Upper lobe of left lung (tissue), 6 donors: ENCODE results near the gene PYURF. TPM values are rescaled to one million over a fixed set of nuclear protein-coding genes. Genes with fewer than 3 reads are reported as not detected.

Experiments used
- ATAC-seq, 2 donors: fragments of 200-7000 bp; cut with Tn5 transposase; one replicate each; pipeline ENCODE4 v1.9.1; 2022; ENCODE audit warnings: mild to moderate bottlenecking in 2 of 2, moderate library complexity in 2 of 2; ENCODE audit not compliant: low FRiP score in 2 of 2
- DNase-seq, 2 donors: peaks; one replicate each; pipeline ENCODE4 v3.0.0-alpha.2; 2019 to 2020
- H3K27ac ChIP-seq, 4 donors: fragments of 200-600 bp; sonication (generic); one replicate each; pipeline ENCODE4 v1.5.1; 2016 to 2019
- H3K27me3 ChIP-seq, 4 donors: fragments of 200-600 bp; sonication (generic); one replicate each; pipeline ENCODE4 v1.5.1; 2017 to 2019
- H3K36me3 ChIP-seq, 4 donors: fragments of 200-600 bp; sonication (generic); one replicate each; pipeline ENCODE4 v1.5.1; 2016 to 2019
- H3K4me1 ChIP-seq, 4 donors: fragments of 200-600 bp; sonication (generic); one replicate each; pipeline ENCODE4 v1.5.1; 2018 to 2019
- H3K4me3 ChIP-seq, 4 donors: fragments of 200-600 bp; sonication (generic); one replicate each; pipeline ENCODE4 v1.5.1; 2017 to 2019; ENCODE audit warnings: mild to moderate bottlenecking in 2 of 4, moderate library complexity in 1 of 4
- H3K9me3 ChIP-seq, 4 donors: fragments of 200-600 bp; sonication (generic); one replicate each; pipeline ENCODE4 v1.5.1; 2018 to 2019
- EP300 ChIP-seq, 4 donors: sonication (generic); formaldehyde crosslinking; IDR thresholded peaks; one replicate each; pipeline ENCODE4 v1.5.1; 2017; ENCODE audit warnings: antibody characterized with exemption in 4 of 4, control low read depth in 2 of 4
- POLR2A ChIP-seq, 4 donors: fragments of 450-650 bp; IDR thresholded peaks; one replicate each; pipeline ENCODE4 v1.5.1; 2016 to 2017; ENCODE audit warnings: antibody characterized with exemption in 4 of 4, mild to moderate bottlenecking in 2 of 4
- POLR2AphosphoS5 ChIP-seq, 2 donors: sonication (generic); formaldehyde crosslinking; IDR thresholded peaks; one replicate each; pipeline ENCODE4 v1.5.1; 2017; ENCODE audit warnings: antibody characterized with exemption in 2 of 2
- WGBS, 2 donors: methylation state at CpG; one replicate each; pipeline ENCODE4 v1.1.5; 2017 to 2018; 5-methylcytosine and 5-hydroxymethylcytosine counted together
- total RNA-seq, 6 donors: library from RNA; depleted of rRNA in 4 of 6; stranded (reverse); fragments of >200 nt in 4 of 6; gene quantifications; one replicate each; pipeline versions ENCODE4 v1.1.0 to v1.2.1, GENCODE V29; 2016 to 2021
- TF ChIP-seq, protein P1 (sequence below), 6 experiments: fragments of 450-650 bp in 4 of 6; fragments of 200-600 bp in 2 of 6; sonication (generic) in 2 of 6; IDR thresholded peaks; one replicate each; pipeline ENCODE4 v1.5.1; 2016 to 2019; ENCODE audit warnings: antibody characterized with exemption in 6 of 6
- donor health status: DM: no; HTN: no; CAD: no; lungs with moderate emphysema.
- donor health status: DM: no; HTN: yes; CAD: no; lungs with severe emphysema.

Gene PYURF
- total RNA-seq, 6 donors from 2014 or later = 24.1 to 71.4 (median 62.0) TPM

DNA sequence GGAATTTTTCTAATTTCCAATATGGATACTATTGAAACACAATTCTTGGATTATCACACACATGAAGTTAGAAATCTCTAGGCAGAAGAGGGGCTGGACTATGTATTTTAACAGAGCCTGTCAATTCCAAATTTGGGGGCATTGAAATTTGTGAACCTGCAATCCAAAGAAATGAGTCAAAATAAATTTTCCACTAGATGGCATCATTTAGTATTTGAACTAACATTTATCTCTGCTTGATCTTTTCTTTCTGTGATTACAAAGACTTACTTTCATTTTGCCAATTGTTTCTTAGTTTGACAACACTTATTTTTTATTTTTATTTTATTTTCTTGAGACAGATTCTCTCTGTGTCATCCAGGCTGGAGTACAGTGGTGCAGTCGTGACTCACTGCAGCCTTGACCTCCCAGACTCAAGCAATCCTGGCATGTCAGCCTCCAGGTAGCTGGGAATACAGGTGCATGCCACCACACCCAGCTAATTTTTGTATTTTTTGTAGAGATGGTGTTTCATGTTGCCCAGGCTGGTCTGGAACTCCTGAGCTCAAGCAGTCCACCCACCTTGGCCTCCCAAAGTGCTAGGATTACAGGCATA is 2.7 kb upstream of the PYURF start:
- ATAC-seq = no peak
- no peak for DNase-seq
- H3K4me3 ChIP-seq = no peak overlapping the region
- H3K9me3 ChIP-seq = no peaks in the 10 kb centered on the region
- H3K4me1 ChIP-seq = peaks cover 12 to 32% (median 26%) of the 10 kb centered on the region in 4 donors
- WGBS, 2 donors = 50 to 71% methylated on average over 1 of the region's 1 CpG
- no peaks in the 10 kb centered on the region for H3K27me3 ChIP-seq
- H3K27ac ChIP-seq = no peak overlapping the region
- H3K36me3 ChIP-seq = peaks cover 0 to 5% (median under 1%) of the 10 kb centered on the region in 4 donors
- TF ChIP-seq POLR2A (IDR thresholded peaks at IDR 0.05) = no peak
- no peak for TF ChIP-seq EP300 (IDR thresholded peaks at IDR 0.05)
- TF ChIP-seq, protein P1, sequence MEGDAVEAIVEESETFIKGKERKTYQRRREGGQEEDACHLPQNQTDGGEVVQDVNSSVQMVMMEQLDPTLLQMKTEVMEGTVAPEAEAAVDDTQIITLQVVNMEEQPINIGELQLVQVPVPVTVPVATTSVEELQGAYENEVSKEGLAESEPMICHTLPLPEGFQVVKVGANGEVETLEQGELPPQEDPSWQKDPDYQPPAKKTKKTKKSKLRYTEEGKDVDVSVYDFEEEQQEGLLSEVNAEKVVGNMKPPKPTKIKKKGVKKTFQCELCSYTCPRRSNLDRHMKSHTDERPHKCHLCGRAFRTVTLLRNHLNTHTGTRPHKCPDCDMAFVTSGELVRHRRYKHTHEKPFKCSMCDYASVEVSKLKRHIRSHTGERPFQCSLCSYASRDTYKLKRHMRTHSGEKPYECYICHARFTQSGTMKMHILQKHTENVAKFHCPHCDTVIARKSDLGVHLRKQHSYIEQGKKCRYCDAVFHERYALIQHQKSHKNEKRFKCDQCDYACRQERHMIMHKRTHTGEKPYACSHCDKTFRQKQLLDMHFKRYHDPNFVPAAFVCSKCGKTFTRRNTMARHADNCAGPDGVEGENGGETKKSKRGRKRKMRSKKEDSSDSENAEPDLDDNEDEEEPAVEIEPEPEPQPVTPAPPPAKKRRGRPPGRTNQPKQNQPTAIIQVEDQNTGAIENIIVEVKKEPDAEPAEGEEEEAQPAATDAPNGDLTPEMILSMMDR (IDR thresholded peaks at IDR 0.05) = peak in 3 of 6 experiments; percentile 13 to 27 (median 20)

DNA sequence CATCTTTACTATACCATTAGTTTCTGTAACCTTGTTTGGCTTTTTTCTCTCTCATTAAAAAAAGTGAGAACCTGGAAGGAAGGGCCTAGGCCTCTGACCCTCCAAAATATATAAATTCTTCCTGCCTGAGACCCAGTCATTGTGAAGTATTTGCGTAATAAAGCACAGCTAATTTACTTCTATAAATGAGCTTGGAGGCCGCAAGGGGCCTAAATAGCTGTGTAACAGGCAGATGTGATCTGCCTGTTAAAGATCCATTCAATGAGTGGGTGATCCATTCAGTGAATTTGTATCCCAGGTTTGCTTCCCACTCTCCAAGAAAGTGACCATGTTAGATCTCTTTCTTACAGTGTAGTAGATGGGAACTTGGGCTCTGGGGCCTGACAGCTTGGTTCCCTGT is 595 bp upstream of the PYURF start:
- Histone ChIP-seq H3K27me3 (no peaks in the 10 kb centered on the region), H3K27ac (peak overlapping the region; percentile 84 to 94 (median 90)), H3K36me3 (peaks cover 0 to 23% (median 5%) of the 10 kb centered on the region in 4 donors), H3K4me1 (peaks cover 12 to 34% (median 26%) of the 10 kb centered on the region in 4 donors), H3K4me3 (peak overlapping the region; percentile 25 to 89 (median 80)), H3K9me3 (no peaks in the 10 kb centered on the region)
- 44 to 50% methylated on average over 2 of the region's 2 CpGs for WGBS, 2 donors
- no peak for ATAC-seq
- TF ChIP-seq POLR2AphosphoS5 (IDR thresholded peaks at IDR 0.05) = no peak
- TF ChIP-seq, protein P1 (IDR thresholded peaks at IDR 0.05) = no peak
- DNase-seq = no peak

DNA sequence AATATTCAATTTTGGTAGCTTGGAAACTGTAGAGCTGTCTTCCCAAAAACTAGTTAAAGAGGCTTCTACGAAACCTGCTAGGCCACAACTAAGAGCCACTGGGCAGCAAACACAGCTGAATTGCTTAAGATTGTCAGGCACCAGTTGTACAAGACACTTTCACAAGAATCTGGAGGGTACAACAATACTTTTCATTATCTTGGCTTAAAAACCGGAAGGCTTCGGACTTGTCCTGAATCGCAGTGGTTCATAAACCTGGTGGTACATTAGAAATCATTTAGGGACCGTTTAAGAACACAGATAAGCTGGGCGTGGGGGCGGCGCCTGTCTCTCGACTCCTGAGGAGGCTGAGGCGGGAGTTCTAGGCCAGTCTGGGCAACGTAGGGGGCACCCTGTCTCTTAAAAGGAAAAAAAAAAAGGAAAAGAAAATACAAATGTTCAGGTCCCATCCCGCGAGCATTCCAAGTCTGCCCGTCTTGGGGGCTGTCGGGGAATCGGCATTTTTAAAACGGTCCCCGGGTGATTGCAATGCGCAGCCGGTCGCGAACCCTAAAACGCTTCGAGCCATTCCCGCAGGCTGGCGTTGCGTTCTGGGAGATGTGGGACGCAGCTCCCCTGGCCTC is 763 bp downstream of the PYURF start:
- H3K27ac ChIP-seq = peak overlapping the region; percentile 84 to 94 (median 90)
- 0 to 1% methylated on average over 26 to 28 of the region's 28 CpGs for WGBS, 2 donors
- ATAC-seq = peak in 1 of 2 donors; percentile 69

DNA sequence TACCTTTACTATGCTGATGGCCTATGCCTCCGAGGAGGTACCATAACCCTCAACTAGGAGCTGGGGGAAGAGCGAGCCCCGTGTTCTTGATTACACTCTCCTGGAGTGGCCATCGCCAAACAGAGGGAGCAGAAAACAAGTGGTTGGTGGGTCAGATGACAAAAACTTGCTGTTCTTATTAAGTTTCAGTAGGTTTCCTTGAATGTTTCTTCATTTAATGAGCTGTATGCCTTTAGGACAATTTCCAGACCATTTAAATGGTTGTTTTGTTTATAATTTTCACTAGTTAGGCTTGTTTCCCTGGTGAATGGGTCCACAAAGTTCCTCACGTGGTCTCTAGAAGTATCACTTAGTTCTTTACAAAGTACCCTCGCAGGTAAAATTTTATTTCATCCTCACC is 4.7 kb downstream of the PYURF start:
- DNase-seq = no peak
- Histone ChIP-seq H3K27ac (no peak overlapping the region), H3K4me1 (peaks cover 10 to 18% (median 15%) of the 10 kb centered on the region in 4 donors), H3K9me3 (no peaks in the 10 kb centered on the region), H3K4me3 (no peak overlapping the region), H3K27me3 (no peaks in the 10 kb centered on the region), H3K36me3 (peaks cover 0 to 31% (median 5%) of the 10 kb centered on the region in 4 donors)
- TF ChIP-seq, protein P1 (IDR thresholded peaks at IDR 0.05) = no peak
- no peak for TF ChIP-seq EP300 (IDR thresholded peaks at IDR 0.05)
- TF ChIP-seq POLR2AphosphoS5 (IDR thresholded peaks at IDR 0.05) = no peak
- no peak for TF ChIP-seq POLR2A (IDR thresholded peaks at IDR 0.05)
- WGBS, 2 donors = 92 to 93% methylated on average over 6 of the region's 6 CpGs
- no peak for ATAC-seq

More for the DNA sequence above, 763 bp downstream of the PYURF start:
- peaks cover 12 to 34% (median 26%) of the 10 kb centered on the region in 4 donors for H3K4me1 ChIP-seq
- H3K4me3 ChIP-seq = peak overlapping the region; percentile 76 to 90 (median 86)
- DNase-seq = peak; percentile 52 to 70
- H3K27me3 ChIP-seq = no peaks in the 10 kb centered on the region
- no peaks in the 10 kb centered on the region for H3K9me3 ChIP-seq
- TF ChIP-seq EP300 (IDR thresholded peaks at IDR 0.05) (no peak), POLR2AphosphoS5 (IDR thresholded peaks at IDR 0.05) (no peak), POLR2A (IDR thresholded peaks at IDR 0.05) (no peak)
- TF ChIP-seq, protein P1 (IDR thresholded peaks at IDR 0.05) = no peak
- H3K36me3 ChIP-seq = peaks cover 0 to 31% (median 5%) of the 10 kb centered on the region in 4 donors
